Activated CD8-positive, alpha-beta T cell treated with anti-CD3 and anti-CD28 coated beads, Interleukin-2, amount 10 ng/mL, durations not matched to agents 7 days and 5 days (primary cell): Measurements from ENCODE around the gene PTGES3. TPM values are rescaled to one million over a fixed set of nuclear protein-coding genes. Genes with fewer than 3 reads are reported as not detected.

Source experiments
- ATAC-seq: fragments of 150-1000 bp; cut with Tn5 transposase; one replicate; pipeline ENCODE4 v1.10.0; 2021; ENCODE audit warnings: moderate library complexity
- CTCF ChIA-PET: fragments of 350-600 bp; sonication (Branson Sonifier 250); formaldehyde crosslinking; loops from one replicate; lab custom pipeline; 2021; ENCODE audit warnings: antibody characterized with exemption; lab: Charles Lee
- POLR2A ChIA-PET: fragments of 350-600 bp; sonication (Branson Sonifier 250); formaldehyde crosslinking; loops from one replicate; lab custom pipeline; 2021; ENCODE audit warnings: antibody characterized with exemption; lab: Charles Lee
- DNase-seq: peaks from one replicate; pipeline ENCODE4 v3.0.0-alpha.2; 2020
- H3K27ac Mint-ChIP-seq: one replicate; pipeline ENCODE4 v1.8.0; 2021; ENCODE audit warnings: mild to moderate bottlenecking, mixed read lengths
- H3K27me3 Mint-ChIP-seq: one replicate; pipeline ENCODE4 v1.8.0; 2021; ENCODE audit warnings: low read depth, mixed read lengths
- H3K36me3 Mint-ChIP-seq: one replicate; pipeline ENCODE4 v1.8.0; 2021; ENCODE audit warnings: low read depth, mixed read lengths
- H3K4me1 Mint-ChIP-seq: one replicate; pipeline ENCODE4 v1.8.0; 2021; ENCODE audit warnings: low read depth, mixed read lengths
- H3K4me3 Mint-ChIP-seq: one replicate; pipeline ENCODE4 v1.8.0; 2021; ENCODE audit warnings: mild to moderate bottlenecking, mixed read lengths
- H3K9me3 Mint-ChIP-seq: one replicate; pipeline ENCODE4 v1.8.0; 2022; ENCODE audit warnings: mixed read lengths; ENCODE audit not compliant: insufficient read depth
- total RNA-seq, 2 experiments: library from RNA; stranded (reverse); gene quantifications; one replicate each; pipeline ENCODE4 v1.2.3, GENCODE V29; 2021

The PTGES3 gene
- total RNA-seq, 2 experiments from 2014 or later: 273 to 290 TPM

- CTCF ChIA-PET: interaction anchor here (0.8 to 3.2 kb wide), 2 partner anchors 10 to 13 kb away, joined by 3 to 38 read pairs; no protein-coding TSS in a partner anchor
- Mint-ChIP-seq H3K4me1 (peaks cover 53% of the 10 kb centered on the region), H3K27ac (peak overlapping the region; percentile 13), H3K27me3 (no peaks in the 10 kb centered on the region), H3K4me3 (no peak overlapping the region), H3K36me3 (peaks cover 49% of the 10 kb centered on the region), H3K9me3 (no peaks in the 10 kb centered on the region)
- DNase-seq: no peak
- POLR2A ChIA-PET: no interaction called here
- no peak for ATAC-seq
These were observed 61.4 kb downstream of the PTGES3 start for GRCh38 chr12:56626701-56627100.

GRCh38 chr12:56622535-56622934 lies 65.5 kb downstream of the PTGES3 start:
- ATAC-seq: no peak
- CTCF ChIA-PET: interaction anchor here (1.2 to 7.1 kb wide), 4 partner anchors 8 to 28 kb away, joined by 3 to 47 read pairs (median 4); no protein-coding TSS in a partner anchor
- H3K9me3 Mint-ChIP-seq: no peaks in the 10 kb centered on the region
- H3K4me3 Mint-ChIP-seq: no peak overlapping the region
- H3K27me3 Mint-ChIP-seq: no peaks in the 10 kb centered on the region
- H3K36me3 Mint-ChIP-seq: peaks cover 51% of the 10 kb centered on the region
- peaks cover 36% of the 10 kb centered on the region for H3K4me1 Mint-ChIP-seq
- POLR2A ChIA-PET: interaction anchor here (0.6 to 2.0 kb wide), 2 partner anchors 11 to 405 kb away, joined by 3 to 5 read pairs; no protein-coding TSS in a partner anchor
- no peak overlapping the region for H3K27ac Mint-ChIP-seq
- no peak for DNase-seq

GRCh38 chr12:56616925-56617324 lies 71.2 kb downstream of the PTGES3 start:
- Mint-ChIP-seq H3K4me1 (peaks cover 6% of the 10 kb centered on the region), H3K27ac (peak overlapping the region; percentile 6), H3K36me3 (peaks cover 64% of the 10 kb centered on the region), H3K9me3 (no peaks in the 10 kb centered on the region), H3K4me3 (no peak overlapping the region), H3K27me3 (no peaks in the 10 kb centered on the region)
- CTCF ChIA-PET: interaction anchor here (1.1 to 1.7 kb wide), 4 partner anchors 8 to 26 kb away, joined by 3 to 5 read pairs (median 4); no protein-coding TSS in a partner anchor
- no peak for ATAC-seq
- no peak for DNase-seq
- POLR2A ChIA-PET: interaction anchor here (1.2 kb wide), 1 partner anchor 20 kb away, joined by 3 read pairs; no protein-coding TSS in a partner anchor

GRCh38 chr12:56616244-56616643 lies 71.8 kb downstream of the PTGES3 start:
- no peak overlapping the region for H3K4me3 Mint-ChIP-seq
- DNase-seq: no peak
- no peaks in the 10 kb centered on the region for H3K9me3 Mint-ChIP-seq
- ChIA-PET POLR2A (interaction anchor here (0.8 to 1.2 kb wide), 2 partner anchors 8 to 20 kb away, joined by 3 read pairs; no protein-coding TSS in a partner anchor), CTCF (interaction anchor here (1.1 to 1.7 kb wide), 3 partner anchors 8 to 25 kb away, joined by 3 to 5 read pairs (median 3); no protein-coding TSS in a partner anchor)
- peaks cover 70% of the 10 kb centered on the region for H3K36me3 Mint-ChIP-seq
- peak overlapping the region; percentile 6 for H3K27ac Mint-ChIP-seq
- no peaks in the 10 kb centered on the region for H3K27me3 Mint-ChIP-seq
- ATAC-seq: no peak
- peaks cover 6% of the 10 kb centered on the region for H3K4me1 Mint-ChIP-seq

- ChIA-PET CTCF (interaction anchor here (1.5 to 1.7 kb wide), 2 partner anchors 12 to 22 kb away, joined by 4 to 6 read pairs; no protein-coding TSS in a partner anchor), POLR2A (interaction anchor here (1.1 kb wide), 1 partner anchor 14 kb away, joined by 3 read pairs; no protein-coding TSS in a partner anchor)
- no peak for DNase-seq
- ATAC-seq: no peak
- H3K27me3 Mint-ChIP-seq: no peaks in the 10 kb centered on the region
- no peak overlapping the region for H3K27ac Mint-ChIP-seq
- H3K9me3 Mint-ChIP-seq: no peaks in the 10 kb centered on the region
- H3K4me1 Mint-ChIP-seq: no peaks in the 10 kb centered on the region
- no peak overlapping the region for H3K4me3 Mint-ChIP-seq
- H3K36me3 Mint-ChIP-seq: peaks cover 73% of the 10 kb centered on the region
These were observed 73.5 kb downstream of the PTGES3 start for GRCh38 chr12:56614627-56615026.

Other genes with a start within 250 kb of the PTGES3 start
- 10 to 100 TPM; 62.7 to 65.7 TPM for gene TIMELESS, start 238.9 kb downstream of the PTGES3 start, total RNA-seq
- gene MIP, start 233.6 kb downstream of the PTGES3 start, total RNA-seq: not detected
- gene SPRYD4, start 219.7 kb downstream of the PTGES3 start, total RNA-seq: 1 to 10 TPM; 2.9 to 3.1 TPM
- 1 to 10 TPM in 1 of 2 experiments, under 1 TPM in 1; 0.70 to 1.1 TPM for gene GLS2, start 200.1 kb downstream of the PTGES3 start, total RNA-seq
- gene RBMS2, start 166.5 kb downstream of the PTGES3 start, total RNA-seq: 1 to 10 TPM; 4.8 to 5.5 TPM
- 10 to 100 TPM; 92.2 to 96.0 TPM for gene BAZ2A, start 58.0 kb downstream of the PTGES3 start, total RNA-seq
- 100 to 1,000 TPM; 669 to 680 TPM for gene ATP5F1B, start 42.3 kb downstream of the PTGES3 start, total RNA-seq
- gene NACA, start 37.0 kb upstream of the PTGES3 start, total RNA-seq: 100 to 1,000 TPM; 793 to 820 TPM
- 10 to 100 TPM; 56.8 to 60.4 TPM for gene PRIM1, start 64.0 kb upstream of the PTGES3 start, total RNA-seq
- 1 to 10 TPM; 2.1 to 4.0 TPM for gene HSD17B6, start 75.0 kb upstream of the PTGES3 start, total RNA-seq
- gene SDR9C7, start 246.1 kb upstream of the PTGES3 start, total RNA-seq: not detected